ENCODE measurements around the gene HHIPL1.
"Not testable (repeated sequence)": the region's sequence is repeated elsewhere in the genome, so short reads cannot be mapped to it uniquely, and the experiment has no call there.

HHIPL1 gene

GRCh38 chr14:99658218-99658845, 13.4 kb downstream of the HHIPL1 start:
- DNase-seq (ENCODE audit: low read depth in 2 of 3, low spot score in 1 of 3): no peak

GRCh38 chr14:99659333-99659741, 14.4 kb downstream of the HHIPL1 start:
- no peak for DNase-seq (ENCODE audit: low read depth in 2 of 3, low spot score in 1 of 3)

GRCh38 chr14:99660006-99660566, 15.2 kb downstream of the HHIPL1 start:
- DNase-seq (ENCODE audit: low read depth in 2 of 3, low spot score in 1 of 3): no peak

- DNase-seq (ENCODE audit: low read depth in 2 of 3, low spot score in 1 of 3): no peak
Observed at GRCh38 chr14:99660794-99661193, 15.9 kb downstream of the HHIPL1 start.

GRCh38 chr14:99661206-99661605, 16.3 kb downstream of the HHIPL1 start:
- not testable (repeated sequence) for DNase-seq (ENCODE audit: low read depth in 2 of 3, low spot score in 1 of 3)

GRCh38 chr14:99662846-99663245, 17.9 kb downstream of the HHIPL1 start:
- DNase-seq (ENCODE audit: low read depth in 2 of 3, low spot score in 1 of 3): no peak

GRCh38 chr14:99663386-99664057, 18.6 kb downstream of the HHIPL1 start:
- DNase-seq (ENCODE audit: low read depth in 2 of 3, low spot score in 1 of 3): no peak

- no peak for DNase-seq (ENCODE audit: low read depth in 2 of 3, low spot score in 1 of 3)
Observed at GRCh38 chr14:99664058-99664936, 19.4 kb downstream of the HHIPL1 start.

GRCh38 chr14:99664937-99665273, 20.0 kb downstream of the HHIPL1 start:
- no peak for DNase-seq (ENCODE audit: low read depth in 2 of 3, low spot score in 1 of 3)

GRCh38 chr14:99666533-99666932, 21.6 kb downstream of the HHIPL1 start:
- DNase-seq (ENCODE audit: low read depth in 2 of 3, low spot score in 1 of 3): no peak

GRCh38 chr14:99667045-99667444, 22.1 kb downstream of the HHIPL1 start:
- no peak for DNase-seq (ENCODE audit: low read depth in 2 of 3, low spot score in 1 of 3)

- DNase-seq (ENCODE audit: low read depth in 2 of 3, low spot score in 1 of 3): no peak
Observed at GRCh38 chr14:99667821-99668220, 22.9 kb downstream of the HHIPL1 start.

GRCh38 chr14:99668307-99669295, 23.7 kb downstream of the HHIPL1 start:
- no peak for DNase-seq (ENCODE audit: low read depth in 2 of 3, low spot score in 1 of 3)

- DNase-seq (ENCODE audit: low read depth in 2 of 3, low spot score in 1 of 3): no peak
Observed at GRCh38 chr14:99670361-99671234, 25.7 kb downstream of the HHIPL1 start.

GRCh38 chr14:99671235-99672224, 26.6 kb downstream of the HHIPL1 start:
- DNase-seq (ENCODE audit: low read depth in 2 of 3, low spot score in 1 of 3): no peak

- DNase-seq (ENCODE audit: low read depth in 2 of 3, low spot score in 1 of 3): no peak
Observed at GRCh38 chr14:99672506-99673304, 27.8 kb downstream of the HHIPL1 start.

- DNase-seq (ENCODE audit: low read depth in 2 of 3, low spot score in 1 of 3): no peak
Observed at GRCh38 chr14:99673305-99674063, 28.6 kb downstream of the HHIPL1 start.

Data from stimulated activated CD4-positive, alpha-beta T cell treated with anti-CD3 and anti-CD28 coated beads, Interleukin-12 subunit alpha, Interleukin-12 subunit beta, amount 100 ng/mL, for 48 hours (primary cell).